Osteoblast (primary cell): Measurements from ENCODE around the gene PDE1C. TPM values are rescaled to one million over a fixed set of nuclear protein-coding genes. Genes with fewer than 3 reads are reported as not detected.

ENCODE experiments used
- DNase-seq: peaks from one replicate; pipeline ENCODE4 v3.0.0; 2011; ENCODE audit warnings: low spot score, mixed read lengths; ENCODE audit not compliant: insufficient read length; ENCODE audit errors: missing footprints
- H2AFZ ChIP-seq: 2 replicates; pipeline ENCODE4 v1.6.0; 2011; ENCODE audit warnings: mild to moderate bottlenecking, low read length
- H3K27ac ChIP-seq: 2 replicates; pipeline ENCODE4 v1.5.1; 2011; ENCODE audit warnings: mild to moderate bottlenecking, low read depth, low read length, moderate library complexity
- H3K27me3 ChIP-seq: 2 replicates; pipeline ENCODE4 v1.6.0; 2012; ENCODE audit warnings: mild to moderate bottlenecking, control low read depth, inconsistent platforms, low read length, moderate library complexity; ENCODE audit not compliant: insufficient read depth
- H3K36me3 ChIP-seq: 2 replicates; pipeline ENCODE4 v1.5.1; 2011; ENCODE audit warnings: mild to moderate bottlenecking, low read length, control low read depth, moderate library complexity; ENCODE audit not compliant: insufficient read depth
- H3K4me1 ChIP-seq: 2 replicates; pipeline ENCODE4 v1.5.1; 2011; ENCODE audit warnings: mild to moderate bottlenecking, low read length, control low read depth, moderate library complexity; ENCODE audit not compliant: insufficient read depth
- H3K4me2 ChIP-seq: 2 replicates; pipeline ENCODE4 v1.6.0; 2011; ENCODE audit warnings: mild to moderate bottlenecking, low read length; ENCODE audit not compliant: insufficient read depth
- H3K4me3 ChIP-seq: fragments of 200-600 bp; sonication (generic); 3 replicates; pipeline ENCODE4 v1.5.1; 2012; ENCODE audit warnings: mild to moderate bottlenecking, low read length, inconsistent platforms; ENCODE audit not compliant: insufficient read depth
- H3K79me2 ChIP-seq: 2 replicates; pipeline ENCODE4 v1.6.0; 2012; ENCODE audit warnings: mild to moderate bottlenecking, low read length, control low read depth, inconsistent platforms; ENCODE audit not compliant: insufficient read depth
- H3K9me3 ChIP-seq: 2 replicates; pipeline ENCODE4 v1.5.1; 2011; ENCODE audit warnings: low read depth, low read length, control low read depth
- H4K20me1 ChIP-seq: 2 replicates; pipeline ENCODE4 v1.6.0; 2012; ENCODE audit warnings: mild to moderate bottlenecking, low read length, control low read depth; ENCODE audit not compliant: insufficient read depth
- total RNA-seq: library from RNA; depleted of rRNA; stranded (reverse); fragments of >200 nt; gene quantifications from 2 replicates; pipeline ENCODE4 v1.2.3, GENCODE V29; 2012
- TF ChIP-seq, protein P1 (sequence below): IDR thresholded peaks from 2 replicates; pipeline ENCODE4 v1.5.1; 2011; ENCODE audit warnings: mild to moderate bottlenecking, low read depth, low read length, moderate library complexity; ENCODE audit errors: extremely low read depth

Gene PDE1C
- total RNA-seq, 1 donor = 149 TPM

DNA sequence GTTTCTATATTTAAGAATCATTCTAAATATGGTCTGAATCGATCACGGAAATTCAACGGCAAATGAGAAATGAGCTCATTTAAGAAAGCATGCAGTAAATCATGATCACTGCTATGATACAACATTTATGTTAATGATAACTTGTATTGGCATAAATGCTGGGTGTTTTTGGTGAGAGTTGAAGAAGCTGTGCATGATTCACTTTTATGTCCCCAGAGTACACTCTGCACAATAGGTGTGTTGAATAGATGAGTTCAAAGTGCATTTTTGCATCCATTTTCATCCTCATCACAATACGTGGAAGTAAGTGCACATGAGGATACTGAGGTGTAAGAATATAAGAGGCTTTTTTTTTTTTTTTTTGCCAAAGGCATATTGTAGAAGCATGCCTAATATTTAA, 213.9 kb downstream of the PDE1C start:
- Histone ChIP-seq H3K9me3 (no peaks in the 10 kb centered on the region), H3K27ac (no peak overlapping the region)
- TF ChIP-seq, protein P1, sequence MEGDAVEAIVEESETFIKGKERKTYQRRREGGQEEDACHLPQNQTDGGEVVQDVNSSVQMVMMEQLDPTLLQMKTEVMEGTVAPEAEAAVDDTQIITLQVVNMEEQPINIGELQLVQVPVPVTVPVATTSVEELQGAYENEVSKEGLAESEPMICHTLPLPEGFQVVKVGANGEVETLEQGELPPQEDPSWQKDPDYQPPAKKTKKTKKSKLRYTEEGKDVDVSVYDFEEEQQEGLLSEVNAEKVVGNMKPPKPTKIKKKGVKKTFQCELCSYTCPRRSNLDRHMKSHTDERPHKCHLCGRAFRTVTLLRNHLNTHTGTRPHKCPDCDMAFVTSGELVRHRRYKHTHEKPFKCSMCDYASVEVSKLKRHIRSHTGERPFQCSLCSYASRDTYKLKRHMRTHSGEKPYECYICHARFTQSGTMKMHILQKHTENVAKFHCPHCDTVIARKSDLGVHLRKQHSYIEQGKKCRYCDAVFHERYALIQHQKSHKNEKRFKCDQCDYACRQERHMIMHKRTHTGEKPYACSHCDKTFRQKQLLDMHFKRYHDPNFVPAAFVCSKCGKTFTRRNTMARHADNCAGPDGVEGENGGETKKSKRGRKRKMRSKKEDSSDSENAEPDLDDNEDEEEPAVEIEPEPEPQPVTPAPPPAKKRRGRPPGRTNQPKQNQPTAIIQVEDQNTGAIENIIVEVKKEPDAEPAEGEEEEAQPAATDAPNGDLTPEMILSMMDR = no peak

DNA sequence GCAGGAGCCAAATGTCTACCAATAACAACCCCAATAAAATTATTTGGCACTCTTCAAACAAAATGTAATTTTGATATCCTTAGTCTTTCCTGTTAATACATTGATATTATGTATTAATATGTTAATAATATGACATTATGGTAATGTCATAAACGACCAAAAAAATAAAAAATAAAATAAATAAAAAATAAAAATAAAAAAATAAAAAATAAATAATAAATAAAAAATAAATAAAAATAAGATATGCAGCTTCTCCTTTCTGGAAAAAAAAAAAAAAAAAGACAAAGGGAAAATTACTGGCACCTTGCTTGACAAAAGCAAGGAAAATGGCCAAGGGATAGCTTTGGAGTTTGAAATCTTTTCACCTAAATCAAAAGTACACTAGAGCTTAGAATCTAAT, 214.7 kb downstream of the PDE1C start:
- H2AFZ ChIP-seq = no peak overlapping the region
- no peaks in the 10 kb centered on the region for H4K20me1 ChIP-seq
- no peaks in the 10 kb centered on the region for H3K9me3 ChIP-seq
- TF ChIP-seq, protein P1 = no peak
- H3K79me2 ChIP-seq = no peaks in the 10 kb centered on the region
- no peaks in the 10 kb centered on the region for H3K4me1 ChIP-seq
- H3K4me3 ChIP-seq = no peak overlapping the region
- no peak overlapping the region for H3K4me2 ChIP-seq
- H3K27ac ChIP-seq = no peak overlapping the region
- H3K27me3 ChIP-seq = no peaks in the 10 kb centered on the region
- DNase-seq = no peak
- H3K36me3 ChIP-seq = peaks cover 6% of the 10 kb centered on the region

More for the DNA sequence above, 213.9 kb downstream of the PDE1C start:
- Histone ChIP-seq H3K27me3 (no peaks in the 10 kb centered on the region), H3K4me3 (no peak overlapping the region), H3K4me2 (no peak overlapping the region), H3K79me2 (no peaks in the 10 kb centered on the region), H2AFZ (no peak overlapping the region), H3K36me3 (peaks cover 4% of the 10 kb centered on the region), H3K4me1 (no peaks in the 10 kb centered on the region), H4K20me1 (no peaks in the 10 kb centered on the region)
- no peak for DNase-seq

DNA sequence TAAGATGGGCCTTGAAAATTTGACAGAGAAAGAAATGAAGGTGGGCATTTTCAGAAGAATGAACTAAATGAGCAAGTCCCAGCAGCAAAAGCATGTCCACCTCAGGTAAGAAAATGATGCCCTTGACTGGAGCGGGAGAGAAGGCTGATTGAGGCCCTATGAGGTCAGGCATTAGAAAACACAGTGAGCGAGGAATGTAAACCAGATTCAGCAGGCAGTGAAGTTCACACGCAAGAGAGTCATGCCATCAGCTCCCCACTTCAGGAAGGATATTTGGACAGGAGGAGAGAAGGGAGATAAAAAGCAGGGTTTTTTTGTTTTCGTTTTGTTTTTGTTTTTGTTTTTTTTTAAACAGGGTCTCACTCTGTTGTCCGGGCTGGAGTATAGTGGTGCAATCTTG, 216.8 kb downstream of the PDE1C start:
- DNase-seq = no peak
- H3K4me1 ChIP-seq = no peaks in the 10 kb centered on the region
- TF ChIP-seq, protein P1 = no peak

DNA sequence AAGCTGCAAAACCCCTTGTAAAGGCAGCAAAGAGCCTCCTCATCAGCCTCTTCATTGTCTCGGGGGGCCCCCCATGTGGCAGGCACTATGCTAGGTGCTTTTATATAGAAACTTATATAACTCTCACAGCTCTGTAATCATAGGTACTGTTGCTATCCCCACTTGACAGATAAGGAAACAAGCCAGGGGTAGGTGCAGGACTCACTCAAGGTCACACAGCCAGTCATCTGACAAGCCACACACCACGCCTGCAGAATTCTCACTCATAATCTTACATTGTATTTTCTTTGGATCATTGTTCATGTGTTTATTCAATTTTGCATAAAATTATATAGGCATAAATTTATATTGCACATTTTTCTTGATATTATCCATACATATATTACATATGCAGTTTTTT, 217.7 kb downstream of the PDE1C start:
- H2AFZ ChIP-seq = no peak overlapping the region
- H3K79me2 ChIP-seq = no peaks in the 10 kb centered on the region
- H3K4me1 ChIP-seq = no peaks in the 10 kb centered on the region
- DNase-seq = no peak
- H4K20me1 ChIP-seq = no peaks in the 10 kb centered on the region
- H3K27me3 ChIP-seq = no peaks in the 10 kb centered on the region
- no peak overlapping the region for H3K4me2 ChIP-seq
- H3K27ac ChIP-seq = no peak overlapping the region
- H3K4me3 ChIP-seq = no peak overlapping the region
- H3K9me3 ChIP-seq = no peaks in the 10 kb centered on the region
- H3K36me3 ChIP-seq = peaks cover 27% of the 10 kb centered on the region
- TF ChIP-seq, protein P1 = no peak

More for the DNA sequence above, 216.8 kb downstream of the PDE1C start:
- H2AFZ ChIP-seq = no peak overlapping the region
- no peaks in the 10 kb centered on the region for H4K20me1 ChIP-seq
- H3K4me3 ChIP-seq = no peak overlapping the region
- no peaks in the 10 kb centered on the region for H3K9me3 ChIP-seq
- no peaks in the 10 kb centered on the region for H3K79me2 ChIP-seq
- H3K27me3 ChIP-seq = no peaks in the 10 kb centered on the region
- peaks cover 22% of the 10 kb centered on the region for H3K36me3 ChIP-seq
- no peak overlapping the region for H3K27ac ChIP-seq
- H3K4me2 ChIP-seq = no peak overlapping the region
